MM.1S (cell line): ENCODE results near the gene DTX3L.

Experiments used
- EZH2 ChIP-seq: fragments of 300-600 bp; sonication (generic); optimal IDR thresholded peaks from 2 replicates; pipeline ENCODE3; 2017; ENCODE audit warnings: low read depth, mild to moderate bottlenecking, antibody characterized with exemption, low read length, mixed read lengths
- EZH2phosphoT487 ChIP-seq: fragments of 300-600 bp; sonication (generic); IDR thresholded peaks from 2 replicates; pipeline ENCODE4 v1.6.1; 2018; ENCODE audit warnings: antibody characterized with exemption, low read length
- TF ChIP-seq, protein P1 (sequence below): fragments of 300-600 bp; sonication (generic); IDR thresholded peaks from 2 replicates; pipeline ENCODE4 v1.5.1; 2016; ENCODE audit warnings: antibody characterized with exemption, low read length, mixed read lengths

DNA sequence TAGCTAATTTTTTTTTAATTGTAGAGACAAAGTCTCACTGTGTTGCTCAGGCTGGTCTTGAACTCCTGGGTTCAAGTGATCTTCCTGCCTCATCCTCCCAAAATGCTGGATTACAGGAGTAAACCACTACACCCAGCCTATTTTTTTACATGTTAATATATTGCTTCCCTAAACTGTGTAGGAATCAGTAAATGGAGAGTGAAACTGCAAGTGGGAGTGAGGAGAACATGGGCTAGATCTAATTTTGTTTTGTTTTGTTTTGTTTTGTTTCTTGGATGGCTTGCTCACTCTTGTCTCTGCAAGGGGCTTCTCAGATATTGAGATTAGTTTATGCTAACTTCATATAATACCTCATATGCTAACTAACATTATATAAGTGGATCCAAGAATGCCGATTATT is 44.8 kb downstream of the DTX3L start:
- TF ChIP-seq, protein P1, sequence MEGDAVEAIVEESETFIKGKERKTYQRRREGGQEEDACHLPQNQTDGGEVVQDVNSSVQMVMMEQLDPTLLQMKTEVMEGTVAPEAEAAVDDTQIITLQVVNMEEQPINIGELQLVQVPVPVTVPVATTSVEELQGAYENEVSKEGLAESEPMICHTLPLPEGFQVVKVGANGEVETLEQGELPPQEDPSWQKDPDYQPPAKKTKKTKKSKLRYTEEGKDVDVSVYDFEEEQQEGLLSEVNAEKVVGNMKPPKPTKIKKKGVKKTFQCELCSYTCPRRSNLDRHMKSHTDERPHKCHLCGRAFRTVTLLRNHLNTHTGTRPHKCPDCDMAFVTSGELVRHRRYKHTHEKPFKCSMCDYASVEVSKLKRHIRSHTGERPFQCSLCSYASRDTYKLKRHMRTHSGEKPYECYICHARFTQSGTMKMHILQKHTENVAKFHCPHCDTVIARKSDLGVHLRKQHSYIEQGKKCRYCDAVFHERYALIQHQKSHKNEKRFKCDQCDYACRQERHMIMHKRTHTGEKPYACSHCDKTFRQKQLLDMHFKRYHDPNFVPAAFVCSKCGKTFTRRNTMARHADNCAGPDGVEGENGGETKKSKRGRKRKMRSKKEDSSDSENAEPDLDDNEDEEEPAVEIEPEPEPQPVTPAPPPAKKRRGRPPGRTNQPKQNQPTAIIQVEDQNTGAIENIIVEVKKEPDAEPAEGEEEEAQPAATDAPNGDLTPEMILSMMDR, result no peak
- TF ChIP-seq EZH2 (no peak), EZH2phosphoT487 (no peak)
